DOHH2 (cell line): Measurements from ENCODE around the gene TAAR2.

Experiments
- CTCF ChIP-seq: fragments of 200-600 bp; sonication (generic); IDR thresholded peaks from one replicate; pipeline ENCODE4 v1.5.1; 2014; ENCODE audit warnings: antibody characterized with exemption, mild to moderate bottlenecking, low read depth, low read length; ENCODE audit not compliant: poor library complexity, severe bottlenecking
- EZH2phosphoT487 ChIP-seq: fragments of 200-600 bp; sonication (generic); IDR thresholded peaks from 2 replicates; pipeline ENCODE4 v1.6.1; 2017; ENCODE audit warnings: borderline replicate concordance, mild to moderate bottlenecking, antibody characterized with exemption, low read length, moderate library complexity, mixed read lengths

DNA sequence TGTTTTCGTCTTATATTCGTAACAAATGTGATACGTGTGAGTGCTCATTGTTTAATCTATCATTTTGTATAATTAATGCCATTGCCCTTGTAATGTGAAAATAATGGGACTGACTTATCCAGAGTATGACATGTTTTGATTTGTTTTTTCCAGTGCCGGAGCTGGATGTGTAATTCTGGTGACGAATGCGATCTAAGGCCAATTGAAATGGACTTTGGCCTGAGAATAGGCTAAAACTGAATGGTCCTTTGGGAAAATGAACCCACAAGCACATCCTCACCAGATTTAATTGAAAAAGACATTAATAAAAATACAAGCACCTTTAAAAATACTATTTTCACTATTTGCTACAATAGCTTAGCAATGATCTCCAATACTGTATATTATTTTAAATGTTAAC is 27.9 kb downstream of the TAAR2 start:
- TF ChIP-seq CTCF (no peak), EZH2phosphoT487 (no peak)
